Measurements from ENCODE around the gene MELK.

The MELK gene

DNA sequence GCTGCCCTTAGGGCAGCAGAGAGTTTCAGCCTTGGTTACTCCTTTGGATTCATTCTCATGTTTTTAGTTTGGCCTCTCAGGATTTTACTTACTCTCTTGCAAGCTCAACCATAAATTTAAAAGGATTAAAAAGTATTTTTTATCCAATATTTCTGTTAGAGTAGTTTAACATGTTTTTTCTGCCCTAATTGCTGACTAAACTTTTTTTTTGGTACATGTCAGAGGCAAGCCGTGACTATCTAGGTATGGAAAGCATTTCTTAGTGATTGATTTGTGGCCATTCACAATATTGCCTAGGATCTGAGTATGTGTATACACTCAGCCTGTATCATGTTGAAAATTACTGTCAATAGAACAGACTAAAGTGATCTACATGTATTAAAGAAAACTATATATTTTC lies 92.1 kb downstream of the MELK start:
- DNase-seq = no peak
- Mint-ChIP-seq H3K36me3 (ENCODE audit: insufficient read depth) (peaks cover 7% of the 10 kb centered on the region), H3K27ac (no peak overlapping the region), H3K4me1 (ENCODE audit: low read depth in 2 of 2) (peaks cover 3 to 18% of the 10 kb centered on the region in 2 donors), H3K9me3 (no peaks in the 10 kb centered on the region), H3K4me3 (no peak overlapping the region), H3K27me3 (no peaks in the 10 kb centered on the region)
- no peak for ATAC-seq (replicated peaks)

DNA sequence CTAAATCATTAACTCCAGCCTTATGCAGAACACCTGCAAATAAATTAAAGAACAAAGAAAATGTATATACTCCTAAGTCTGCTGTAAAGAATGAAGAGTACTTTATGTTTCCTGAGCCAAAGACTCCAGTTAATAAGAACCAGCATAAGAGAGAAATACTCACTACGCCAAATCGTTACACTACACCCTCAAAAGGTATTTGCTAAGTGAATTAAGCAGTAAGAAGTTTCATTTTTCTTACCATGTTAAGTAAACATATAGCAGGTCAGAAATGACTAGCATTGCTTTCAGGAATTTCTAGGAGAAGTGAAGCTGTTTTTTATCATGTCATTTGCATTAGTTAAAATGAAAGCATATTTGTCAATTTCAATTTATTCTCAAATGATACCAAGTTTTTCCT lies 92.7 kb downstream of the MELK start:
- no peak overlapping the region for H3K27ac Mint-ChIP-seq
- peaks cover 3 to 18% of the 10 kb centered on the region in 2 donors for H3K4me1 Mint-ChIP-seq (ENCODE audit: low read depth in 2 of 2)
- ATAC-seq (replicated peaks) = no peak
- H3K36me3 Mint-ChIP-seq (ENCODE audit: insufficient read depth) = peaks cover 7% of the 10 kb centered on the region
- no peak for DNase-seq
- H3K27me3 Mint-ChIP-seq = no peaks in the 10 kb centered on the region
- no peak overlapping the region for H3K4me3 Mint-ChIP-seq
- no peaks in the 10 kb centered on the region for H3K9me3 Mint-ChIP-seq

- H3K4me1 Mint-ChIP-seq (ENCODE audit: low read depth in 2 of 2) = peaks cover 3 to 18% of the 10 kb centered on the region in 2 donors
- peaks cover 7% of the 10 kb centered on the region for H3K36me3 Mint-ChIP-seq (ENCODE audit: insufficient read depth)
- DNase-seq (no peak), ATAC-seq (replicated peaks) (no peak)
- H3K27ac Mint-ChIP-seq = peak overlapping the region in 1 of 2 donors; percentile 57
- no peak overlapping the region for H3K4me3 Mint-ChIP-seq
- H3K27me3 Mint-ChIP-seq = no peaks in the 10 kb centered on the region
- no peaks in the 10 kb centered on the region for H3K9me3 Mint-ChIP-seq
These were observed 93.3 kb downstream of the MELK start for GRCh38 chr9:36665921-36666431.

GRCh38 chr9:36671561-36671960 lies 98.9 kb downstream of the MELK start:
- Mint-ChIP-seq H3K27ac (peak overlapping the region in 1 of 2 donors; percentile 11), H3K27me3 (no peaks in the 10 kb centered on the region), H3K4me1 (ENCODE audit: low read depth in 2 of 2) (peaks cover 0 to 7% of the 10 kb centered on the region in 2 donors), H3K36me3 (ENCODE audit: insufficient read depth) (peaks cover 7% of the 10 kb centered on the region), H3K4me3 (no peak overlapping the region), H3K9me3 (no peaks in the 10 kb centered on the region)
- ATAC-seq (replicated peaks) (no peak), DNase-seq (no peak)

GRCh38 chr9:36676091-36676490 lies 103.4 kb downstream of the MELK start:
- Mint-ChIP-seq H3K4me3 (no peak overlapping the region), H3K36me3 (ENCODE audit: insufficient read depth) (no peaks in the 10 kb centered on the region), H3K27ac (no peak overlapping the region), H3K9me3 (no peaks in the 10 kb centered on the region), H3K27me3 (no peaks in the 10 kb centered on the region), H3K4me1 (ENCODE audit: low read depth in 2 of 2) (peaks cover 0 to 7% of the 10 kb centered on the region in 2 donors)
- ATAC-seq (replicated peaks) = no peak
- no peak for DNase-seq

- DNase-seq (no peak), ATAC-seq (replicated peaks) (no peak)
- Mint-ChIP-seq H3K4me3 (no peak overlapping the region), H3K27ac (no peak overlapping the region), H3K27me3 (no peaks in the 10 kb centered on the region), H3K36me3 (ENCODE audit: insufficient read depth) (no peaks in the 10 kb centered on the region), H3K4me1 (ENCODE audit: low read depth in 2 of 2) (peaks cover 0 to 7% of the 10 kb centered on the region in 2 donors), H3K9me3 (no peaks in the 10 kb centered on the region)
These were observed 104.2 kb downstream of the MELK start for GRCh38 chr9:36676778-36677485.

GRCh38 chr9:36677611-36678010 lies 104.9 kb downstream of the MELK start:
- Mint-ChIP-seq H3K4me1 (ENCODE audit: low read depth in 2 of 2) (peaks cover 0 to 7% of the 10 kb centered on the region in 2 donors), H3K9me3 (no peaks in the 10 kb centered on the region), H3K4me3 (no peak overlapping the region), H3K36me3 (ENCODE audit: insufficient read depth) (no peaks in the 10 kb centered on the region), H3K27me3 (no peaks in the 10 kb centered on the region), H3K27ac (no peak overlapping the region)
- no peak for DNase-seq
- no peak for ATAC-seq (replicated peaks)

GRCh38 chr9:36679710-36680109 lies 107.0 kb downstream of the MELK start:
- no peak overlapping the region for H3K4me3 Mint-ChIP-seq
- no peak for ATAC-seq (replicated peaks)
- DNase-seq = no peak
- H3K4me1 Mint-ChIP-seq (ENCODE audit: low read depth in 2 of 2) = peaks cover 0 to 7% of the 10 kb centered on the region in 2 donors
- H3K27ac Mint-ChIP-seq = no peak overlapping the region
- H3K36me3 Mint-ChIP-seq (ENCODE audit: insufficient read depth) = no peaks in the 10 kb centered on the region
- no peaks in the 10 kb centered on the region for H3K9me3 Mint-ChIP-seq
- no peaks in the 10 kb centered on the region for H3K27me3 Mint-ChIP-seq

DNA sequence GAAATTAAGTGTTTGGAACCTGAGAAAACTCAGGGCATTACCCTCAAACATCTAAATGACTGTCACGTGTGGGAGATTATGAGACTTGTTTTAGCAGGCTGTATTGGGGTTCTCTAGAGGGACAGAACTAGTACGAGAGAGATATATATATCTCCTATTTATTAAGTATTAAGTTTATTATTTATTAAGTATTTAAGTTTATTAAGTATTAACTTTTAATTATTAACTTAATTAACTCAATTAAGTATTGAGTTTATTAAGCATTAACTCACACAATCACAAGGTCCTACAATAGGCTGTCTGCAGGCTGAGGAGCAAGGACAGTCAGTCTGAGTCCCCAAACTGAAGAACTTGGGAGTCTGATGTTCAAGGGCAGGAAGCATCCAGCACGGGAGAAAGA lies 113.8 kb downstream of the MELK start:
- Mint-ChIP-seq H3K27me3 (peaks cover 20 to 25% of the 10 kb centered on the region in 2 donors), H3K4me1 (ENCODE audit: low read depth in 2 of 2) (no peaks in the 10 kb centered on the region), H3K9me3 (no peaks in the 10 kb centered on the region), H3K4me3 (no peak overlapping the region), H3K36me3 (ENCODE audit: insufficient read depth) (no peaks in the 10 kb centered on the region), H3K27ac (no peak overlapping the region)
- ATAC-seq (replicated peaks) (no peak), DNase-seq (no peak)

DNA sequence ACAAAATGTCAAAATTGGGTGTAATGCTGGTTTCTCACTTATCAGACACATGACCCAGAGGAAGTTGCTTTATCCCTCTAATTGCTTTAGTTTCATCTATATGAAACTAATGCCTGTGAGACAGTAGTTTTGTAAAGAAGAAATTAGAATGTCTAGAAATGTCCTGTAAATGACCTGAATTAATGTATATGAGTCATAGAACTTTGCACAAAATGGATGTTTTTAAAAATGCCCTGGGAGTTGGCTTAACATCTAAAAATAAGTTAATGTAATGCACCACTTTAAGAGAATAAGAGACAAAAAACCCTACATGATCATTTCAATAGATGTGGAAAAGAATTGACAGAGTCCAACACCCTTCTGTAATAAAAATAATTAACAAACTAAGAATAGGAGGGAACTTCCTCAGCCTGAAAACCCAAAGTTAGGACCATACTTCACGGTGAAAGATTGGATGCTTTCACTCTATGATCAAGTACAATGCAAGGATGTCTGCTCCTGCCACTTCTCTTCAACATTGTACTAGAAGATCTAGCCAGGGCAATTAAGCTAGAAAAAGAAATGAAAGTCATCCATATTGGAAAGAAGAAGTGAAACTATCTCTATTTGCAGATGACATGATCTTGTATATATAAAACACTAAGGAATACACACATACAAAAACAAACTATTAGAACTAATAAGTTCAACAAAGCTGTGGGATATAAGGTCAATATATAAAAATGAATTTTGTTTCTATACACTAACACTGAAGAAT lies 117.9 kb downstream of the MELK start:
- Mint-ChIP-seq H3K4me3 (no peak overlapping the region), H3K27ac (no peak overlapping the region), H3K36me3 (ENCODE audit: insufficient read depth) (no peaks in the 10 kb centered on the region), H3K27me3 (peaks cover 26 to 39% of the 10 kb centered on the region in 2 donors), H3K9me3 (no peaks in the 10 kb centered on the region), H3K4me1 (ENCODE audit: low read depth in 2 of 2) (no peaks in the 10 kb centered on the region)
- DNase-seq (no peak), ATAC-seq (replicated peaks) (no peak)

DNA sequence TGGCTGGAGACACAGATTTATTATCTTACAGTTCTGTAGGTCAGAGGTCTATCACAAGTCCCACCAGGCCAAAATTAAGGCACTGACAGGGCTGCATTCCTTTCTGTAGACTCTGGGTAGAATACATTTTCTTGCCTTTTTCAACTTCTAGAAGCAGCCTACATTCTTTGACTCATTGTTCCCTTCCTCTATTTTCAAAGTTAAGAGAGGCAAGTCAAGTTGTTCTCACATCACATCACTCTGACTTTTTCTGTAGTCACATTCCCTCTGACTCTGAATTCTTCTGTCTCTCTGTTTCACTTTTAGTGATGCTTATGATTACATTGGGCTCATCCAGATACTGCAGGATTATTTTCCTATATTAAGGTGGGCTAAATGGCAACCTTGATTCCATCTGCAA lies 119.0 kb downstream of the MELK start:
- Mint-ChIP-seq H3K4me3 (no peak overlapping the region), H3K36me3 (ENCODE audit: insufficient read depth) (no peaks in the 10 kb centered on the region), H3K27me3 (peaks cover 30 to 41% of the 10 kb centered on the region in 2 donors), H3K9me3 (no peaks in the 10 kb centered on the region), H3K4me1 (ENCODE audit: low read depth in 2 of 2) (no peaks in the 10 kb centered on the region), H3K27ac (no peak overlapping the region)
- ATAC-seq (replicated peaks) (no peak), DNase-seq (no peak)

- no peak overlapping the region for H3K27ac Mint-ChIP-seq
These were observed 126.3 kb downstream of the MELK start for GRCh38 chr9:36698984-36699383.

GRCh38 chr9:36704148-36704547 lies 131.5 kb downstream of the MELK start:
- no peaks in the 10 kb centered on the region for H3K4me1 Mint-ChIP-seq (ENCODE audit: low read depth in 2 of 2)
- peaks cover 48 to 53% of the 10 kb centered on the region in 2 donors for H3K27me3 Mint-ChIP-seq
- H3K9me3 Mint-ChIP-seq = peaks cover 0 to 8% of the 10 kb centered on the region in 2 donors
- ATAC-seq (replicated peaks) (no peak), DNase-seq (no peak)
- no peak overlapping the region for H3K4me3 Mint-ChIP-seq
- no peaks in the 10 kb centered on the region for H3K36me3 Mint-ChIP-seq (ENCODE audit: insufficient read depth)
- H3K27ac Mint-ChIP-seq = no peak overlapping the region

More at GRCh38 chr9:36698984-36699383, 126.3 kb downstream of the MELK start:
- Mint-ChIP-seq H3K36me3 (ENCODE audit: insufficient read depth) (no peaks in the 10 kb centered on the region), H3K4me3 (no peak overlapping the region), H3K27me3 (peaks cover 27 to 33% of the 10 kb centered on the region in 2 donors), H3K4me1 (ENCODE audit: low read depth in 2 of 2) (no peaks in the 10 kb centered on the region), H3K9me3 (peaks cover 7 to 8% of the 10 kb centered on the region in 2 donors)
- ATAC-seq (replicated peaks) = no peak
- DNase-seq = no peak

All from effector memory CD8-positive, alpha-beta T cell (primary cell).